NCI-H2227 (cell line): ENCODE measurements around the gene COL8A2.

Experiments
- DNase-seq: peaks from one replicate; lab custom pipeline; 2025; ENCODE audit not compliant: unreplicated experiment; lab: John Stamatoyannopoulos, UW

Gene COL8A2

DNA sequence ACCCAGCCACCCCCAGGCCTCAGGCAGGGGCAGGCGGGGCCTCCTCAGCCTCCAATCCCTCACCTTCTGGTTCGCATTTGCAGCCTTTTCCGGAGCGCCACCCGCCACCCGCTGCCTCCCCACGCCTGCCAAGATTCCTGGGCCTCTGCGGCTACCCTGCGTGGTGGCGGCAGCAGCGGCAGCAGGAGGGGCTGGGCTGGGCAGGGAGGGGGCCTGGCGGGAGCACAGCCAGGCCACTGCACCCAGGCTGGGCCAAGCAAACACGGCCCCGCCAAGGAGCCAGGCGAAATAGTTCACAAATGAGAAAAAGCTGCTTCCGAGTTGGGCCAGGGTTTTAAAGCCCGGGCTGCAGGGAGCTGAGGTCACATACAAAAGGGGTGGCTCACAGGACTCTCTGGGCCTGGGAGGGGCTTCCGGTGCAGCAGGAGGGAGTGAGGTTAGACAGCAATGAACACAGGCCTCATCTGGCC, 9.8 kb downstream of the COL8A2 start:
- DNase-seq, result no peak

DNA sequence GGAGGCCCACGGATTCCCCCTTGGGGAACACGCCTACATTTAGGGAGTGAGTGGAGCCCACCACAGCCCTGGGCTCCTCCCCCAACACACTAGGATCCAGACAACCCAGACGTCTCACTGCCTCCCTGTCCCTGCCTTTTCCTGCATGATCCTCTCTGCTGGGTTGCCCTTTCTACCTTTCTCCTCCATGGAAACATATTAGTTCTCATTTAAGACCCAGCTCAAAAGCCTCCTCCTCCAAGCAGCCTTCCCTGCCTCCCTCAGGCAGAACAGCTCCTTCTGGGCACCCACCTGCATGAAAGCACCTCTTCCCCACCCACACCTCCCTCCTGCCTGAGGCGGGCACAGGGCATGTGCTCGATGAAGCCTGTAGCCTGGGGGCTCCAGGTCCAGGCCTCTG, 10.7 kb downstream of the COL8A2 start:
- DNase-seq, result no peak

DNA sequence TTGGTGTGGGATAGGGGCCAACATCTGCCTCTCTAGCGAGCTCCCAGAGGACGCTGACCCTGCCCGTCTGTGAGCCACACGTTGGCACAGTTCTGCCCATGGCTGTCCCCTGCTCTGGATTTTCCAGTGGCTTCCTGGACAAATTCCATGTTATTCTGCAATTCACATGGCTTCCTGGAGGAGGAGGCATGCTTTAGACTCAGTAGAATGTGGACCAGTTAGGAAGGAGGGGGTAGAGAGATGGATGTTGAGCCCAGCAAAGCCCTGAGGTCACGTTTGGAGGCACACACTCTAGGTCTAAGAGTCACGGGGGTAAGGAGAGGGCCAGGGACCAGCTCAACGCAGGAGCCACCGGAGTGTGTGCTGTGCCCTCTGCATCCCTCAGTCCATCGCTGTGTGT, 12.2 kb downstream of the COL8A2 start:
- DNase-seq, result no peak

DNA sequence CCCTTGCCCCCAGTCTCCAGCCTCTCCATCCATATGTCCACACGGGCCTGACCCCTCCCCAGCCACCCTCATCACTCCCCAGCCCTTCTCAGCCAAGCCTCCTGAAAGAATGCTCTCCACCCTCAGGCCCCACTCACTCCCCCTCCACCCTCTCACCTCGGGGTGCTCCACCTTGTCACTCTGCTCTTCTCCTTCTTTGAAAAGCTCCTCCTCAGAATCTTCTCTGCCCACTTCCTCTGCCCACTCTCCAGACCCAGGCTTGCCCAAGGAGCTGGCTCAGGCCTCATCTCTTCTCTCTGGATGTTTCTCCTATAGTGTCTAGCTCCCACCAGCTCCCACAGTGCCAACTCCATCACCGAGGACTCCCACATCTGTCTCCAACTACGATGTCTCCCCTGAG, 13.9 kb downstream of the COL8A2 start:
- no peak for DNase-seq

DNA sequence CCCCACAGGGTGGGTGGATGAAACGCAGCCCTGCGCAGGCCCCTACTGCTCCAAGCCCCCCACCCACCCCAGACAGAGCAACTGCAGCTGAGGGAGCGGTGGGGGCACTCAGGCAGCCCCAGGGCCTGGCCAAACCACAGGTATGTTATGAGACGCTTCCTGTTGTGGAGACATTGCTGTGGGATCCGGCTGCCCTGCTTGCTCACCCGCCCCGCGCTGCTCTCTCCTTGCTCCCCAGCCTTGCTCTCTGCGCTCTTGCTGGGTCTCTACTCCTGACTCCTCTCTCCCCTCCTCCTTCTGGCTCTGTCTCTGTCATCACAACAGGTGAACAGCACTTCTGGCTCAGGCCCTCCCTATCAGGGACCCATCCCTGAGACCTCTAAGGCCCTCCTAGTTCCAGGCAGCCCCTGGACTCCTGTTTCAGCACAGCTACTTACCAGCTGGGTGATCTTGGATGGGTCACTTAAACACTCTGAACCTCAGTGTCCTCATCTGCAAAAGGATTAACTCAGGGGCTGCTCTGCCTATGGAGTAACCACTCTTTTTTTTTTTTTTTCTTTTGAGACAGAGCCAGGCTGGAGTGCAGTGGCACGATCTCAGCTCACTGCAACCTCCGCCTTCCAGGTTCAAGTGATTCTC, 15.9 kb downstream of the COL8A2 start:
- DNase-seq, result no peak

DNA sequence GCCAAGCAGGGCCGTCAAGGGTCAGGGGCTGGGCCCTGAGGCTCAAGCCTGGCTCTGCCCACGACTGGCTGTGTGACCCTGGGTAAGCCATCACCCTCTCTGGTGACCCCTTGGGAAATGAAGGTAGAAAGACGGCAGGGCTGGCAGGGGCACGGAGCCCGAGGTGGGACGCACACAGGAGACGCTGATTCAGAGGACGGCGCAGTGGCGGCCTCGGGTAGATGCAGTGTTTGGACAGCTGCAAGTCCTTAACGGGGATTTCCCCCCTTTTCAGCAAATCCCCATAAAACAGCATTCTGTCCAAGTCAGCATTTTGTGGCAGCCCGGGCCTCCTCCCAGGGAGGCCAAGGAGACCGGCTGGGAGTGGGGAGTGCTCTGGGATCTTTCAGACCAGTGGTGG, 16.7 kb downstream of the COL8A2 start:
- no peak for DNase-seq

DNA sequence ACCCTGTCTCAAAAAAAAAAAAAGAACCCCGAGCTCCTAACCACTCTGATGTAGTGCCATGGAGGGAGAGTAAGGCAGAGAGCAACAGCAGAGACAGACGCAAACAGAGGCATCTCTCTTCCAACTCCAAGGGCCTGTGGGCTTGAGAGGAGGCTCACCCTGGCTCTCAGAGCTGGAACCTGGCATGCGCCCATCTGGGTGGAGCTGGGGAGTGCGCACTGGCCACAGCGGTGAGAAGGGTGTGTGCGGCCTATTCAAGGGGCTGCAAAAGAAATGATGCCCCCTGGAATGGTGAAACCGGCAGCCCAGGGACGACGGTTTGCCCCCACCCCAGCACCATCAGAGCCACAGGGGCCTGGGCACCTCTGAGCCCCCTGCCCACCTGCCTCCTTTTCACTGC, 17.6 kb downstream of the COL8A2 start:
- DNase-seq, result no peak

DNA sequence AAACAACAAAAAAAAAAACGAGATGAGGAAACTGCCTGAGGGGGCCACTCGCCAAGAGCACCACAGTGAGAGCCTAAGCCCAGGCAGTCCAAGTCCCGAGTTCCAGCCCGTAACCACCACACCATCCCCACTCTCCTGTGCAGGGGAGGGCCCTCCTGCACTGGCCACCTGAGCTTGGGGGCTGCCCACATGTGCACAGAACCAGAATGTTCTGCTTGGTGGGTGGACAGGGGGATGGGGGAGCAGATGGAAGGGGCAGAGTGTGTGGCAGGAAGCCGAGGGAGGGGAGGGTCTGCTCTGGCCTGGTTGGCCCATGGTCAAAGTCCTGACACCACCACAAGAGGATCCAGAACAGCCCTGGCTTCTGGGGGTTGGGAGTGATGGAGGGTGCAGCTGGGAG, 18.8 kb downstream of the COL8A2 start:
- no peak for DNase-seq

DNA sequence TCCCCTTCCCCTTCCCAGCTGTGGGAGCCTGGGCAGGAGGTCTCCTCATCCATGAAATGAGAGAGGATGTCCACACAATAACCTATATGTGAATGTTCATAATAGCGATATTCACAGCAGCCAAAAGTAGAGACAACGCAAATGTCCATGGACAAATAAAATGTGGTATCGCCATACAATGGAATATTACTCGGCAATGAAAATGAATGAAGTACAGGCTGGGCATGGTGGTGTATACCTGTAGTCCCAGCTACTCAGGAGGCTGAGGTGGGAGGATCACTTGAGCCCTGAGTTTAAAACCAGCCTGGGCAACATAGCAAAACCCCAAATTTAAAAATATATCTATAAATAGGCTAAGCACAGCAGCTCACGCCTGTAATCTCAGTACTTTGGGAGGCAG, 23.5 kb downstream of the COL8A2 start:
- no peak for DNase-seq

DNA sequence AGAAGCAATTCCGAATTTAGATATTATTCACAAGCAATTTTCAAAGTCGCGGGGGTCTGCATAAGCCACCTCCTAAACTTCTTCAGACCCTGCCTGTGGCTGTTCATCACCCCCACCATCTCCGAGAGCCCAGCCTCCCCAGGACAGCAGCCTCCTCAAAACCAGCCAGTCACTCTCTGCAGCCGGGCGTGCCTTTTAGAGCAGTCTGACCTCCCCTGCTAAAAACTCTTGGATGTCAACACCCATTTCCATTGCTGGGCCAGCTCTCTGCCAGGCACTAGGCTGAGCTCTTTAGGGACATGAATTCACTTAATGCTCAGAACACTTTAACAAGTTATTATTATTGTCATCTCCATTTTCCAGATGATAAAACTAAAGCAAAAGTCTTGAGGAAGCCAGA, 24.6 kb downstream of the COL8A2 start:
- no peak for DNase-seq

DNA sequence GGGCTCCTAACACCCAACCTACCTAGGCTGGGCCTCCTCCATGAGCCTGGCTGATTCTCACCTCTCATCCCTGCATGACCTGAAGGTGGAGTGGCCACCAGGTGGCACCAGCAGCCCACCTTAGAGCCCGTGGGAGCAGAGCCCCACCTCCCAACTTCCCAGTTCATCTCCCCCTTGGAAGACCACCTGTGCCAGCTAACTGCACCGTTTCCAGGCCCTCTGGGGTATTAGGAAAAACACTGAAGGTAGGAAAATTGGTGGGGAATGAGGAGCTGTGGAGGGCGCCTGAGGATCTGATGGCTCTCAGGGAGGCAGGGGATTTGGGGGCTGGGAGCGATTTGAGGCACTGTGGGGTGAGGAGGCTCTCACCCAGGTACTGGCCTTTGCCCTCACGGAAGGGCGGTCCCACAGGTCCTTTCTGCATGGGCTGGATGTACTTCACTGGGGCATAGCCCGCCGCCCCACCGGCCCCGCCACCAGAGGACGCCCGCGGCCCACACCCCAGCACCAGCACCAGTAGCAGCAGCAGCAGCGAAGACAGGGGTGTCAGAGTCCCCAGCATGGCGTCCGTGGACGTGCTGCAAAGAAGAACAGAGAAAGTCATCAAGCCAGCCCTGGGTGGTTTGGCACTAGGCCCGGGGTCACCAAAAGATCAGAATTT, 25.2 kb downstream of the COL8A2 start:
- DNase-seq, result peak; percentile 90

DNA sequence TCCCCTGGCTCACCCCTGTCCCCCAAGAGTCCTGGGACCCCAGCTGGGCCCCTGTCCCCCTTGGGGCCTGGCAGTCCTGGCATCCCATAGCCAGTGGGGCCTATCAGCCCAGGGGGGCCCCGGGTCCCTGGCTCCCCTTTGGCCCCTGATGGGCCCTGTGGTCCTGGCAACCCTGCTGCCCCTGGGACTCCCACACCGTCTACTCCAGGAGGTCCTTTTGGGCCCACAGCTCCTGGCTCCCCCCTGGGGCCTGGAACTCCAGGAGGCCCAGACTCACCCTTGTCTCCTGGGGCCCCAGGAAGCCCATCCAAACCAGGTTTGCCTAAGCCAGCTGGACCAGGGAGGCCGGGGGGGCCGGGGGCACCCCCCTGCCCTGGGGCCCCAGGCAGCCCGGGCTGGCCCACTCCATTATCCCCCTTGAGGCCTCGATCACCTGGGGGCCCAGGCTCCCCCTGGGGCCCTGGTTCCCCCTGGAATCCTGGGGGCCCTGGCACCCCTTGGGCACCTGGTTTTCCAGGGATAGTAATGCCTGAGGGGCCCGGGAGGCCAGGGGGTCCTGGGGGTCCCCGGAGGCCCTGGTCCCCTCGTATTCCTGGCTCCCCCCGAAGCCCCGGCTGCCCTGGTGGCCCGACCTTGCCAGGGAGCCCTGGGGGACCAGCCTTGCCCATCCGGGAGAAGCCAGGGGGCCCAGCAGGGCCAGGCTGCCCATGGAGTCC, 26.2 kb downstream of the COL8A2 start:
- no peak for DNase-seq

DNA sequence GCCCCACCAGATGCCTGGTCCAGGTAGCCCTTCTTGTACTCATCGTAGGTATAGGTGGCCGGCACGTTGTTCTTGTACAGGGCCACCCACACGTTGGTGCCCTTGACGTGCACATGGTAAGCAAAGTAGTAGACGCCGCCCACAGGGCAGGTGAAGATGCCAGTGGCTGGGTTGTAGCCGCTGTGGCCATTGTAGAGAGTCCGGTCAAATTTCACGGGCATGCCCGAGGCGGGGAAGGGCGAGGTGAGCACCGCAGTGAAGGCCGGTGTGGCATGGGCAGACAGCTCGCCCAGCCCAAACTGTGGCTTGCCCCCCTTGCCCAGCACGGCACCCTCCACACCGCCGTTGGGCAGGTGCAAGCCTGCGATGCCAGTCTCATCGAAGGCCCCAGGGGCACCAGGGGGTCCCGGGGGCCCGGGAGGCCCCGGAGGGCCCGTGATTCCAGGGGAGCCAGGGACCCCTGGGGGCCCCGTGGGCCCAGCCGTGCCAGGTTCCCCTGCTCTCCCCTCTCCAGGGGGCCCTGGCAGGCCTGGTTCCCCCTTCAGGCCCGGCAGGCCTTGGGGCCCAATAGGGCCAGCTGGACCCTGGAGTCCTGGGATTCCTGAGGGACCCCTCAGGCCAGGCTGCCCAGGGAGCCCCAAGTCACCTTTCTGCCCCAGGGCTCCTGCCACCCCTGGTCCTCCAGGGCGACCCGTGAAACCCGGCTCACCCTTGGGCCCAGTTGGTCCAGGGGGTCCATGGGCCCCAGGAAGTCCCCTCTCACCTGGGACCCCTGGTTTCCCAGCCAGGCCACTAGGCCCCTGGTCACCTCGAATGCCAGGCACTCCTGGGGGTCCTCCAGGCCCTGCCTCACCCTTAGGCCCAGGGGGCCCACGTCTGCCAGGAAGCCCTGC, 27.1 kb downstream of the COL8A2 start:
- no peak for DNase-seq

DNA sequence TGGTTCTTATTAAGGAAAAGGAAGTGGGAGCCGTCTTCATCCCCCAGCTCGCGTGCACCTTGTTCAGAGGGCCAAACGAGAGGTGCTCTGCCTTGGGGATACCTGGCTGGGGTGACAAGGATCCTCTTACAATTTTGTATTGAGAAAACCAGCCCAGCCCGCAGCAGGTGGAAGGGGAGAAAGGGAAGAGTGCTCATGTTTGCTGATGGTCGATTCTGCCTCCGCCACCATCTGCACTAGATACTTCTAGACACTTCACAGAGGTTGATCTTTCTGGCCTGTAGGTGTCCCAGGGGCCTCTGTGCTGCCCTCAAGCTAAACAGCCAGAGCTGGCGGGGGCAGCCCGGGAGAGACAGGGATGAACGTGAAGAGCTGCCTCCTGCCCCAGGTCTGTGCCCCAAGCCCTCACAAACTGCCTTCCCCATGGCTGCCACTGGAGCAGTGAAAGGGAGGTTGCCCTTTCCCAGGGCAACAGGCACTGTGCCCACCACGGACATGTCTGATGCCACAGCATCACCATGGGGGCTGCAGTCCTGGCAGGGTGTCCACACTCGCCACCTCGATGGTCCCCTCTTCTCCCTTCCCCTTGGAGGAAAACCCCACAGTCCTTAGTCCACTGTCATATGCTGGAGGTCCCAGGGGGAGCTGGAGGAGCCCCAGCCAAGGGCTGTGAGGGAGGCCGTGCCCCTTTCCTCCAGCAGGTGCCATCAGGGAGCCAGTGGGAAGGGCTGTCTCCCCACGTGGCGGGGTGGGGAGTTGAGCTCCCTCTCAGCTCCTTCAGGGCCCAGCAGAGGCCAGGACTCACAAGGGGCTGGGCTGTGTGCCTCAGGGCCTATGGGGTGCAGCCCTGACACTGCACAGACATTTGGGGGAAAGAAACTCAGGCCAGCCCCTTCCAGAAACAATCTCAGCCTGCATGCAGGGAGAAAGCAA, 28.3 kb downstream of the COL8A2 start:
- peak; percentile 51 for DNase-seq

DNA sequence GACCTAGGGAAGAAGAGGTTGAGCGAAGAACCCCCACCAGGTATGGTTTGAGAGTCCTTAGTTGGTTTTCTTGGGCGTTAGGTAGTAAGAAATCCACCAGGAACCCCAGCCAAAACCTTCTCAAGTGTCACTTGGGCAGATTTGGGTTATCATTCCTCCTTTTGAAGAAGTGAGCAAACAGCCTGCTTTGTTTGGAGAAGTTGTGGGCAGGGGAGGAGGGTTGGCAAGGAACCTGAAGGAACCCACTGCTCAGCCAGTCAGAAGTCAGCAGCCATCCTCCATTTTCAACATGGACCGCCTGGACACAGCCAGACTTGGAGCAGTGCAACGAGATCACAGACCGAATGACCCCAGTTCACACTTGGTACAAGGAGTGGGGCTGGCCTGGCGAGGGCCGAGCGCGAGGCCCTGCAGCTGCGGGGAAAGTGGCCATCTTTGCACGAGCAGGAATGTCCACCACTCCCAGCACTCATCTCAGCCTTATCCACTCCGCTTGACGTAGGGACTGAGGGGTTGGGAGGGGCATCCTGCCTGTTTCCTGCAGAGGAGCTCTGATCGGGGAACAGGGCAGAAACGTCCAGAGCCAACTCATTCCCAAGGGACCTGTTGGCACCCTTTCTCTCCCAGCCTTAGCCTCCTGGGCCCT, 29.1 kb downstream of the COL8A2 start:
- DNase-seq, result no peak

DNA sequence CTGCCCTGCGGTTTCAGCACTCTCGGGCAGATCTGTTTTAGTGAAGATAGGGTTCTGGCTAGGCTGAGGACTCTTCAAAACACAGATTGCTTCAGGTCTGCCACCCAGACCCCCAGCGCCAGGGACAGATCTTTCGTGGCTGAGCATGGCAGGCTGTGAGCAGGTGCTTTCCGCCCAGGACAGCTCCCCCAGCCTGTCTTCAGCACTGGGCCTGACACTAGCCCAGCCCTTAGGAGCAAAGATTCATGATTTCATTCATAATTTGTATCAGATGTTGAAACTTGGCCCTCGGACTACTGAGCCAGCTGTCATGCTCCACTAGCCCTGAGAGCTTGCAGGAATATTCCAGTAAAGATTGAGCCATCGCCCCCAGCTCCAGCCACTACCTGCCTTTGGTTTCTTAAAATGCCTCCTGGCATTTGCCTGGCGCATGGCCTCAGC, 30.4 kb downstream of the COL8A2 start:
- DNase-seq, result no peak

DNA sequence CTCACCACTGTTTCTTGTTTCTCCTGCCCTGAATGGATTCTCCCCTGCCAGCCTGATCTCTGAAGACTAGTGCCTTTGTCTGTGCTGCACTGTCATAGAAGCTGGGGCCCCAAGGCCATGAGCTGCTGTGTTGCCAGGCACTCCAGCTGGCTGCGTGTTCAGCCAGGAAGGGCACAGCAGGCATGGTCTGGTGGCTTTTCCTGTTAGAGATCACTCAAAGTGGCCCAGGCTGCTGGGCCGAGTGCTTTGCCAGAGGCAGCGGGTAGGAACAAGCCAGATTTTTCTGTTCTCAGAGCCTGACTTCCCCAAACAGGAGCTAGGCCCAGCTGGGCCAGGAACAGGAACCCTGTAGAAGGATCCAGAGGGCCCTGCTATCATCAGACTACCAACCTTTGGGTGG, 31.1 kb downstream of the COL8A2 start:
- DNase-seq, result no peak

DNA sequence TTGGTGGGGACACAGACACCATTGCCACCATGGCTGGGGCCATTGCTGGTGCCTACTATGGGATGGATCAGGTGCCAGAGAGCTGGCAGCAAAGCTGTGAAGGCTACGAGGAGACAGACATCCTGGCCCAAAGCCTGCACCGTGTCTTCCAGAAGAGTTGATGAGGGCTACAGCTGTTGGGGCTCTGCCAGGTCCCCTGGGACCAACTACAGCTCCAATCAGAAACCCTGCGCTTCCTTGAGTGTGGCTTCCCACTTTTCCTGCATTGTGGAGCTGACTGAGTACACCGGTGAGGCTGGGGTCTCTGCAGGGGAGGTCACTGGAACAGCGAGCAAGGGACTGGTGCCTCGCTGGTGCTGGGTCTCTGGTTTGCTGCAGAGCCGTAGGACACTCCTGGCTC, 31.8 kb downstream of the COL8A2 start:
- DNase-seq, result no peak

DNA sequence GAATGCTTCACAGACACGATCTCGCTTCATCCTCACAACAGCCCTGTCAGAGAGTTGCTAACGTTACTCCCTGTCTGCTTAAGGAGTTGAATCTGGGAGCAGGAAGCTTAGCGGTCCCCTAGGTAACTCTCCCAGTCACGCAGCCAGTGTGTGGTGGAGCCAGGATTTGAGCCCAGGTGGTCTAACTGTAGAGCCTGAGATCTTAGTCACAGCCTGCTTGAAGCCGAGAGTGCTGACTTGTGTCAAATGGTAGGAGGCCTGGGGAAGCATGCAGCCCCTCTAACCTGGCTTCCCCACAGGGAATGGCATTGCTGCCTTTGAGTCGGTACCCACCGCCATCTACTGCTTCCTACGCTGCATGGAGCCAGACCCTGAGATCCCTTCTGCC, 32.2 kb downstream of the COL8A2 start:
- no peak for DNase-seq
